Activated CD8-positive, alpha-beta memory T cell treated with anti-CD3 and anti-CD28 coated beads, Interleukin-2, amount 50 U/mL, for 4 hours (primary cell): ENCODE results near the gene UNC5B.

Experiments used
- DNase-seq: peaks from one replicate; pipeline ENCODE4 v3.0.0-alpha.2; 2020

Gene UNC5B

DNA sequence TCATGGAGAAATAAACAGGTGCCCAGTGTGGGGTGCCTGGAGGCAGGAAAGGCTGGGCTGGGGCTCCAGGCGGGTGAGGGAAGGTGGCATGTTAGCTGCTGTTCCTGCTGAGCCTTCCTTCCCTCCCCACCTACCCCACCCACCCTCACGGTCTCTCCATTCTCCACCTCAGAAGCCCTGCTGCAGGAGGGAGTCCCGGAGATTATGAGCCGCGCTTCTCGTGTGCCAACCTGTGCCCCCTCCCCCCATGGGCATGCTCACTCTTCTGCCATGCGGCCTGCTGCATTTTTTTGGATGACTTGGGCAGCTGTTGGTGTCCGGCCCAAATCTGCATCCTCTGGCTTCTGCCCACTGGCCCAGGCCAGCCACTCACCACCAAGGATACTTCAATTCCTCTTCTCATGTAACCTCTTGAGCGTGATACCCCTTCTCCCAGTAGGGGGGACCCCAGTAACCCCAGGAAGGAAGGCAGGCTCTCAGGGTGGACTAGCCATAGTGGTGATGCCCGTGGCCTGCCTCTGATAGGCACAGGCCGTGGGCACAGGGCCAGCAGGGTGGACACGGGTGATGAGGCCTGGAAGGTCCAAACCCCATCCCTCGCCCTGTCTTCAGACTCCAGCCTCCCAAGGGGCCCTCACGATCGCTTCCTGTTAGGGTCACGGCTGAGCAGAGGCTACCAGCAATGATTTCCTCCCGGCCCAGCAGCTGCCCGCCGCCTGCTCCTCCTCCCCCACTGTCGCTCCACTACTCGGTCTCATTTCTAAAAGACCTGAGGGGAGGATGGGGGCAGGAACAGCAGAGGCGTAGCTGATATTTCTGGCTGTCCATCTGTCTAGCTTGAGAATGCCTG, 27.8 kb downstream of the UNC5B start:
- no peak for DNase-seq

DNA sequence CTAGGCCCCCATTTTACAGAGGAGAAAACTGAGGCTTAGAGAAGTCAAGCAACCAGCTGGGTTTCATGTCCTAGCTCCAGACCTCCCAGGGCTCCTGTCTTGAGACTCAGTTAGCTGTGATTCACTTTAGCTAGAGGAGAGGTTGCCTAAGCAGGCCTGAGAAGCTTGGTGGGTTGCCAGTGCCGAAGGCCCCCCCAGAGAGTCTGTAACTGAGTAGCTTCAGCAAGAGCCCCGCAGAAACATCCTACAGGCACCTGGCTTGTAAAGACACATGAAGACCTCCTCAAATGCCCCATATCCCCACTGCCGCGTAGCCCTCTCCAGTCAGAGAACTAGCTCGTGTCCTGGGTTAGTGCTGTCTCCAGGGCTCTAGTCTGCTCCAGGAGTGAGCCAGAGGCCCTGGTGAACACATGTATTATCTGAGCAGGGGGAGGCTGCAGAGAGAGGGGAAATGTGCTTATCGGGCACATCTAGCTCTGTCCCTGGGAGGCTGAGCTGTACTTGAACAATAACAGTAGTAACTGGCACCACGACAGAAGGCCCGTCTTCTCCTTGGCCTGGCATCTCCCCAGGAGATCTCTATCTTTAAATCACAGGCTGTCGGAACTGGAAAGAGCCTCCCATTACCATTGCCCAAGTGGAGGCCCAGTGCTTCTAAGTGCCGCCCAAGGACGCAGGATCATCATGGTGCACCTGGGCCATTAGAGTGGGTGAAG, 28.9 kb downstream of the UNC5B start:
- no peak for DNase-seq

DNA sequence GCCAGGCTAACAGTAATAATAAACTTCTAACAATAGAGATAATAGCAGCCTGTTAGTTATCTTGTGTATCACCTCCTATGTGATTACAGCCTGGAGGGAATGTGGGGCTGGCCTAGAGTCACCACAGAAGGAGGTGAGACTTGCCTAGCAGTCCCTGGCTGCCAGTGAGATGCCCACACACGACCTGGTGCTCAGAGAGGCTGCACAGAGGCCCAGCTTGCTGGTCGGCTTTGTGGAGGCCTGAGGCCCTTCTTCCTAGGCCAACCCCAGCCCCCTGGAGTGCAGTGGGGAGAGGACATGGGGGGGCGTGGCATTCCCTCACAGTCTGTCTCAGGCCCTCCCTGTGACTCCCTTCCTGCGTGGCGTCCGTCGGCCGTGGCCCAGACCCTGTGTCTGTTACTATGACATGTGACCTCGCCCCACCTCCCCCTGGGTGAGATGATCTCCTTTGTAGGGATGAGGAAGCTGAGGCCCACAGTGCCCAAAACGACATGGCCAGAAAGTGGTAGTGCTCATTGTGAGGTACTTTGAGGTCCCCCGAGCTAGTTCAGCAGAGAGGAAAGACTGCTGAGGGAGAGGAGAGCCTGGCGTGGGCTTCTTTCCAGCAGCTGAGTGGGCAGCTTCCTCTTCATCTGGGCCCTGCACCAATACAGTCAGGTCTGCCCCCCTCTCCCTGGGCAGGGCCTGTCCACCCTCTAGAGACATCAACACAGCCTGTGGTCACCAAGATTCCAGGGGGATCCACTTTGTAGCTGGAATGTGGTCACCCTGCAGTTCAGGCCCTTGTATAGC, 29.7 kb downstream of the UNC5B start:
- DNase-seq = no peak

DNA sequence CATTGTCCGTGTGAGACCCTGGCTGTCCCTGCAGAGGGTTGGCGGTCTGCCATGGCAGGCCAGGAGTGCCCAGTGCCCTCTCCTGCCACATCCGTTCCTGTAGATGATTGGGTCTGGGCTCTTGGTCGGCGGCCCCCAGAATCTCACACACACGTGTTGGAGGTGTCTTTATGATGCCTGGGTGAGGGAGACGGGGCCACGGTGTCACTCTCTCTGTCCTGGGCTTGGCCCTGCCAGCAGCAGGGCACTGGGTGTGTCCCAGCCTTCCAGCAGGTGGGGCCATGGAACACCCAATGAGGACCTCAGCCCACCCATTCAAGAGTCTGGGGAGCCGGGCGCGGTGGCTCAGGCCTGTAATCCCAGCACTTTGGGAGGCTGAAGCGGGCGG, 30.2 kb downstream of the UNC5B start:
- no peak for DNase-seq

DNA sequence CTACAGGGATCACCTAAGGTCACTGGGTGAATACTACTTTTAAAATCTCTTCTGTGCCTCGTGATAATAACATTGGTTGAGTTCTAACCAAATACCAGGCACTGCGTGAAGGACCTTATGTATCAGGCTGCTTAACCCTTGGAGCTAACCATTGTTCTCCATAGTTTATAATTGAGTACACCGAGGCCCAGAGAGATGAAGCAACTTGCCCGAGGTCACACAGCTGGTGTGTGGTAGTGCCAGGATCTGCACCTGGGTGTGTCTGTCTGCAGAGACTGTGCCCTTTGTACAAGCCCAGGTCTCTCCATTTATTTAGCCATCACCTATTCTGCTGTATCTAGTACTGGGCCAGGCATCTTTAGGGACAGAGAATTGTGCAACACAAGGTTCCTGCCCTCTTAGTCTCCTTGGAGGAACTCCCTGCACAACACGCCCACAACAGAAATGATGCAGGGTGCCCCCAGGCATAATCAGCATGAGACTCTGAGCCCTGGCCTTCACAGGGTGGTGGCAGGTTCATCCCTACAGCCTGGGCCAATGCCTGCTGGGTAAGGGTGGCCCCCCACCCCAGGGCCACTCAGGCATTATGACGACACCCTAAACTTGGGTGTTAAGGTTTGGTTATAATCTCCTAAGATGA, 31.5 kb downstream of the UNC5B start:
- no peak for DNase-seq

DNA sequence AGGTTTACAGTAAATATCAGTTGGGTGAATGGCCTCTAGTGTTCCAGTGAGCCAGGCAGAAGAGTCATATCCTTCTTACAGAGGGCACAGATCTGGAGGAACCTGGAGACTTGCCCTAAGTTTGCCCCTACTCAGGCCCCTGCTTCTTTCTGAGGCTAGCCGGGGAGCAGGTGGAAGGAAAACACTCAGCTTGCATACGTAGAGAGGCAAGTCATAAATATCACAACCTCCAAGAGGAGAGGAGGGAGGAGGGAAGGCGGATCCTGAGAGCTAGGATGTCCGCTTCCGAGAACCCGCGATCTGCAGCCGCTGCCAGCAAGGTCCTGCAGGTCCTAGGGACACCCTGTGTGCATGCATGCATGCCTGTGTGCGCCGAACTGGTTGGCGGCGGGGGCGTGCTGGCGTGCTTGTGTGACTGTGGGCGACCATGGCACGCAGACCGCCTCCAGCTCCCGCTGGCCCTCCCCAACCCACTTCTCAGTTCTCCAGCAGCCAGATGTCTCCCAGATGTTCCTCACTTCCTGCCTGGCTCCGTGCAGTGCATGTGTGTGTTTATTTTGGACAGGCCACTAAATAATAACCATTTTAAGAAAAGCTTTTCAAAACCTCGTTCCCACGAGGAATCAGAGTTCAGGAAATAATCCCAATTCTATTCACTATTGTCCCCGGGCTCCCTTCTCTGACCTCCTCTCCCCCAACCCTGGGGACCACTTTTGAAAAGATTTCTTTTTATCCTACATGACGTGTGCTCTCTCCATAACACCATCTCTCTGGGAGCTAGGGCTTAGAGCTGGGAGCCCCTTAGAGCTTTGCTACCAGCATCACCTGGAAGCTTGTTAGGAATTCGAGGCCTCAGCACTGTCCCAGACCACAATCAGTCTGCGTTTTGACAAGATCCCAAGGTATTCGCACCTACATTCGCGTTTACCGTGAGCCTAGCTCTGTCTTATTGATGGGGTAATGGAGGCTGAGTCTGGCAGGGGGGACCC, 32.4 kb downstream of the UNC5B start:
- DNase-seq = no peak

DNA sequence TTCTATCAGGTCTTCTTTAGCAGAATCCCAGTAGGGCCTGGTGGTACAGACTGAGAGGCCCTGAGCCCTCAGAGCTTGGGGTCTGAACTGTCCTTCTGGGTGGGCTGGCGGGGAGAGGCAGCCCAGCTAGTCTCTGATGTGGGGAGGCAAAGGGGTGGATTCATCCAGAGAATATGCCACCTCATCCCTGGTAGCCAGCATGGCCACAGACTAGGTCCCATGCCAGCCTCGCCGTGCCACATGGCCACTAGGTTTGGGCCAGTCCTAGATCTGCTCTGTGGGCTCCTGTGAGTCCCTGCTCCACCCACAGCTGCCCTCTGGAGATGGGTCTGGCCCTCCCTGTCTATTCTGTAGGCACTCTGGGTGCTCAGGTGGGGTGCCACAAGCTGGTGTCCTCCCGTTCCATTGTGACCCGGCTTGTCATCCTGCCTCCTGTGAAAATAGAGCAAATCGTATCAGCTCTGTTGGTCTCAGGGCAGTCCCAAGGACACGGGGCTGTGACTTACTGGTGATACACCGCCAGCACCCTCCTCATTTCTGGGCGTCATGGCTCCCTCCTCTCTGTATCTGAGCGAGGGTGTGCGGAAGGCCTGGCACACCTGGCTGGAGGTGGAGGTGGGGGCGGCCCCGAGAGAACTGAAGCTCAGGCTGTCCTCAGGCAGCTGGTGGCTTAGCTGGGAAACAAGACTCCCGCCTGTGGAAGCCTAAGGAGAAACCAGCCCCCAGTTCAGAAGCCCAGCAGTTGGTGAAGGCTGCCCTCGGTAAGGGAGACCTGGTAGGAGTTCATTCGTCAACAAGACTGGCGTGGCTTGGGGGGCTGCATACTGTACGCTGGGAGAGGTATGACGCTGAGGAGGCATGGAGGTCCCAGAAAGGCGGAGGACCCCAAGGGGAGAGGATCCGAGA, 33.3 kb downstream of the UNC5B start:
- DNase-seq = no peak

DNA sequence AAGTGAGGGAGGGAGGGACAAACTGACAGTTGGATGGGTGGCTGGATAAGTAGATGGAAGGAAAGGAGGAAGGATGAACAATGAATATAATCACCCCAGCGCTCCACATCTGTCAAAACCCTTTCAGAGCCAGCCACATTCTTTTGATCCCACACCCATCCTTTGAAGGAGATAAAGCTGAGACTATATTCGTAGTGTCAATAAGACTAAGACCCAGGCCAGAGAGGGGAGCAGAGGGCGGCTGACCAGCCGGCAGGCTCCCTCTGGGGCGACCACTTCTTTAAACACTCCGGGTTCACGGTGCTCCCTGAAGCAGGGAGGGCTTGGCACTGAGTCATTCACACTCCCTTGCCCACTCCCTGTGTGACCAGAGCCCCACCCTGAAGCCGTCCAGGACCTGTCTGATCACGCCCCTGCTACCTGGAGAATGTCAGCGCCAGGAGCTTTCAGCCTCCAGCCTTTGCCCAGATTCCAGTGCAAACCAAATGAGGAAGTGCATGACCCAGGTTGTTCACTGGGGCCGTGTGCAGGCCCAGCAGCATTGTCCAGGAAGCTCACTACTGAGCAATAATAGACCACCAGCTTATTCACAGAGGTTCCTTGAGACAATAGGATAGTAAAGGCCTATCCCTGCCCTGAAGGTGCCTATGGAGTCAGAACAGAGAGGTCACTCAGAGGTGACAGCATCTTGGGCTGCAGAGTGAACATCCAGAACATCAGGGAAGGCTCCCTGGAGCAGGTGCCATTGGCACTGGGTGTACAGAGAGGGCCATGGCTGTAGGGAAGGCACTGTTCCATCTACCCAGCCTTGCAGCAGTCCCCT, 34.4 kb downstream of the UNC5B start:
- DNase-seq = no peak

DNA sequence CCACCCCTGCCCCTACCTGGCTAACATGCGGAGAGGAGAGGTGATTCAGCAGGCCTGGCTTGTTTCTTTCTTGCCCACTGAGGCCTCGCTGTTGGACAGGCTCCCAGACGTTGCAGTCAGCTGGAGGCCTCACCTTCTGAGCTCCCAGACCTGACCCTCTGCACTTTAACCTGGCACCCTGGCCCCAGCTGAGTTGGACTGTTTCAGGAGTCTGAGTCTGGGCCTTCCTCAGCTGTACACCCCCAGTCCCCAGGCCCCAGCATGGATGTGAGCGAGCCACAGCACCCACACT, 35.0 kb downstream of the UNC5B start:
- no peak for DNase-seq

DNA sequence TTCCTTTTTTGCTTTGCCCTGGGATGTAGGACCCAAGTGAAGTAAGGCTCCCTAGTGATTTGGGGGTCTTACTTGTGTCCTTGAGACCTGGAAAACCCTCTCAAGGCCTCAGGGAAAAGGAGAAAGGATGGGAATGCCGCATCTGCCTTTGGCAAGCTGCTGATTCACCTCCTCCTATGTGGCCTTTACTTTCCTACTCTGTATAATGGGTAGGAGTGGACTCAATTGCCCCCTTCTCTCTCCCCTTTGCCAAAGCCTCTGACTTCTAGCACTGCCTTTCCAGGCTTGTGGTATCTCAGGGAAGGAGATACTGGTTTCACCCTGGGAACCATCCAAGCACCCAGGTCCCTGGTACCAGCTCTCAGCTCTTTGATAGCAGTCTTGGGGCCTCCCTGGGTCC, 35.4 kb downstream of the UNC5B start:
- DNase-seq = no peak

DNA sequence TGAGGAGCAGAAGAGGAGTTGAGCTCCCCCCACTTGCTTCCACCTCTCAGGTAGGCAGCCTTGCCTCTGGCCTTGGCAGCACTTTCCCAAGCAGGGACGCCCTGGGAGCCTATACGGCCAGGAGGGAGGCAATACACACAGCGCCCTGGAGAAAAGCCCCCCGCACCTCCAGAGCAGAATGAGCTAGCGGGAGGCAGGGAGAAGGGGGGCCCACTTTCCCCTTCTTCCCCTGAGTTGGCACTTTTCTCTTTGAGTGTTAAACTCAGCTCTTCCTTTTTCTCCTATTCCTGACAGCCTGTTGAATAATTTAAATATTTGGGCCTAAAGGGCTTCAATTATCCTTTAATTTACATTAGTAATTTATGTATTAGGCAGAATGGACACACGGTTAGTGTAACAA, 35.8 kb downstream of the UNC5B start:
- no peak for DNase-seq

DNA sequence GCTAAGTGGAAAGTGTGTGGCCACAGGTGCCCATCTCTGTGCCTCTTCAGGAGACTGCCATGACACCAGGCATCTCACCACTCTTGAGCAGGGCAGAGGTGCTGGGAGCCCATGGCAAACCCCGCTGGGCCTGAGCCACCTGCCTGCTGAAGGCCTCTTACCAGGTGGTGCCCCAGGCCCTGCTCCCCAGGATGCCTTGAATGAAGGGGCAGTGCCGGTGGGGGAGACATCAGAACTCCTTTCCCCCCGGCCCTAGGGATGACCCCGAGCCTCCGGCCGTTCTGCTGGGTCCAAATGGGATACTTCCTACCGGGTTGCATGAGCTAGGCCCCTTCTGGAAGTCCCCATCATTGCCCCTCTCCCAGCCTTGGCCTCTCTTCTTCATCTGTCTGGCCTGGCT, 37.6 kb downstream of the UNC5B start:
- DNase-seq = no peak

DNA sequence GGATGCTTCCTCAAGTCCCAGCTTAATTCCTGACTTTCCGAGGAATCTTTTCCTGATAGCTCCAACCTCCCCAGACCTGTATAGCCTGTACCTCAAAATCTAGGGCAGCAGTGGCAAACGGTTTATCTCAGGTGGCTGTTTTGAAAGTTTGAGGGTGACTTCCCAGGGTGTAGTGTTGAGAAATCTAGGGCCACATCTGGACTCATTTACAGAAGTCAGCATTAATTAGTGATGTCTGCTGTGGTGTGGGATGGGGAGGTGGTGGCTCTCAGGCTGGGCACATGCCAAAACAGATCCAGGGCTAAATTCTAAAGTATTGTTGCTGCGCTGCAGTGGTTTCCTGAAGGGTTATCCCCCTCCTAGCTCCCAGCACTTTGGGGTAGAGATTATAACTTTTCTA, 38.0 kb downstream of the UNC5B start:
- DNase-seq = no peak

DNA sequence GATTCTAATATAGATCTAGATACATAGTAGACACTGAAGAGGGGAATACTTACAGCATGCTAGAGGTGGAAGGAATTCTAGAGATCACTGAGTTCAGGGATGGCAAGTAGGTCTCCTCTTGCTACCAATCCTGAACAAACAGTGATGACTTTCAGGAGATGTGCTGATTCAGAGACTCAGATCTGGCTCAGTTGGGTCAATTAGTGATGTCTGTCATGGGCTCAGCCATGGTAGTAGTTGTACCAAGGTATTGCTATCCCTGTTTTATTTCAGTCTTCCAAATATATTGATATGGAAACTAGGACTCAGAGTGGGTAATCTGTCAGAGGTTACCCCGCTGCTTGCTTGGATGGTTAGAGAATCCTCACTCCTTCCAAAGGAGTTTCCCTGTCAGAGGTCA, 38.5 kb downstream of the UNC5B start:
- no peak for DNase-seq

DNA sequence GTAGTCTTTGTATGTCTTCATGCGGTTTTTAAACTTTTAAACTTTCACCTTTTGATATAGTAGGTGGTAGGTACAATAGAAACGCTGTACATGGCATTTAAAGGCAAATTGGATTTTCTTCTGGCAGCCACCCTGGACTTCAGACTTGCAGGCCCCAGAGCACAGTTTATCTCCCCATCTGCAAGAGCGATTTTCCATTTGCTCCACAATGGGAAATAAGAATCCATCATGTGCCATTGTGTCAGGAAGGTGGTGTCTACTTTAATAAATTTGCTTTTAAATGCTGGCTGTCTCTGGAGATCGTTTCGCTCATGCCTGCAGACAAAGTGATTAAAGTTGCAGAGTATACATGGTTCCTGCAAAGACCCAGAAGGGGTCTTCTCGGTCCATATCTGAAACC, 38.9 kb downstream of the UNC5B start:
- DNase-seq = no peak

DNA sequence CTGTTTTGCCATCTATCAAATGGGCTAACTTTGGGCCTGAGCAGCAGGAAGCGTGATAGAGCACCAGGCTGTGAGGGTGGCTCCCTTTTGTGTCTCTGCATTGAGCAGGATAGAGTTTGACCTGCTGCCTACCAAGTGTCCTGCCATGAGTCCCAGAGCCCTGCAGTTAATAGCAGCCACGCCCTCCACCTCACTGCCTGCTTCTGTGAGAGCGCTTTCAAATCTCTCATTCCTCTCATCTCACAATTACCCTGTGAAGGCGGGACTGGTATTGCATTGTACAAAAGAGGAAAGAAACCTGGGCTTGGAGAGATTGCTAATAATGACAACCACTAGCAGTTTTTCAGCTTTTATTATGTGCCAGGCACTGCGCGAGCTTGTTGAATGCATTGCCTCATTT, 39.9 kb downstream of the UNC5B start:
- DNase-seq = no peak

DNA sequence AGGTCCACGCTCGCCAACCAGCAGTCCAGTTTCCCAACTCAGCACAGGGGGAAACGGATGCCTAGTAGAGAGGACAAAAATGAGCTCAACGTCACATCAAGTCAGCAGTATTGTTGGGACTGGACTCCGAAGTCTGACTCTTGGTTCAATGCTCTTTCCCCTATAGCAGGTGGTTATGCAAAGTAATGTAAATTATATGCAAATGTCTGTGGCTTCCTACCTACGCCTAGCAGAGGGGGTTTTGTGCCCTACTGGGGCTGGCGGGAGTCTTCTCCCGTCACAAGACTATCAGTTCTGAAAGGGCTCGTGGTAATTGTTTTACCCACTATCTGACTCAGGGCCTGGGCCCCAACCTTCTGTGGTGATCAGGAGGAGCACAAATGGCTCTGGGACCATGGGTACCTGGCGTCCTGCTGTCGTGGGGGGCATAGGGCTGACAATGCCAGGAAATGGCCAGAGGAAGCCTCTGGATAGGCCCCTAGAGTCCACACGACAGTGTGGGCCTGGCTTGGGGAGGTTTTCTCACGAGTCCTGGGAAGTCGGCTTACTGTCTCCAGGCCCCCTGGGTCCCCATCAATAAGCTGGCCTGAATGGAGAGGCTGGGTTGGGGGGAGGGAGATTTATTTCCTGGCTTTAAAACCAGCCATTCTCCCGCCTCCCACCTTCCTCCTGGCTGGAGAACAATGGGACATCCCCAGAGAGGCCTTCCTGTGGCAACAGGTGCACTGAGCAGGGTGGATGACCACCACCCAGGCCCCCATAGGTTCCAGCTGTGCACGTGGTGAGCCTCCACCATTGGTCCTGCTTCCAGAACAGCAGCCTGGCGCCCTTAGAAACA, 41.8 kb downstream of the UNC5B start:
- DNase-seq = no peak

DNA sequence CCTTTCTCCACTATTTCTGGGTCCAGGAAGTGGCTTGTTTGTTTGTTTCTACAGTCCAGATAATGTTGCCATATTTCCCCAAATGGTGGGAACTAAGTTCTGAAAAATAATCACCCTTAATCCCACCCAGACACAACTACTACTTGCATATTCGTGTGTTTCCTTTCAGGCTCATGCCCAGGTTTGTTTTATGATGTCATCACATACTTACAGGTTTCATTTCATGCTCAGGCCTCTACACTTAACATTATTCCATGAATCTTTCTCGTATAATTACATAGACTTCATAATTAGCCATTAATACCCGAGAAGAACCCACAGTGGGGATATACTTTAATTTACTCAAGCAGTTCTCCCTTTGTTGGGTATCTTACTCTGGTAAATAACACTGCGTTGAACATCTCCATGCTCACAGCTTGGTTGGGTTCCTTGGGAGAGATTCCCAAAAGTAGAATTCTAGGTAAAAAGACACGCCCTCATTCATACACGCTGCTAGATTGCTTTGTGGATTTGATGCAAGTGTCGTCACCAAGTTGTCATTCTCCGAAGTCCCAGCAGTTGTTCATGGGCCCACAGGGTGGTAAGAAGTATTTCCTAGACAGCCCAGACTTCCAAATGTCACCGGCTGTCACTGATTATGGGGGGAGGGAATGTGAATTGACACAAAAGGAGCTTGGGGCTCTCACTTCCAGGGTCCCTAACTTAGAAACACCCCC, 42.6 kb downstream of the UNC5B start:
- no peak for DNase-seq

DNA sequence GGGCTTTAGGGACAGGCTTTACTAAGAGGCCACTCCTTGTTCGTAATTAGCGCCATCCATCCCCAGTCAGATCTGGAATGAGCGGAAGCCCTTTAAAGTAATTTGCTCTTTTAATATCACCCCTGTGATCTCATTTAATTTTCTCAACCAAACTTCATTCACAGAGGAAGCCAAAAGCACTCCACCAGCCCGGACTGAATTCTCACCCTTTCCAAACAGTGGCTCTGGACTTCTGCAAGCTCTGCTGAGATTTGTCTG, 43.1 kb downstream of the UNC5B start:
- no peak for DNase-seq
